IMR-90 (cell line): Measurements from ENCODE around the gene DLL1. TPM values are rescaled to one million over a fixed set of nuclear protein-coding genes. Genes with fewer than 3 reads are reported as not detected.

Experiments used
- ATAC-seq: fragments of 200-7000 bp; cut with Tn5 transposase; 2 replicates; pipeline ENCODE4 v1.9.1; 2020; ENCODE audit warnings: low read depth, mild to moderate bottlenecking, moderate library complexity
- BruUV-seq: library from RNA; stranded (reverse); fragments of 400-500 nt; replicated peaks from 2 replicates; lab custom pipeline; 2021; lab: Mats Ljungman, UMichigan
- CTCF ChIA-PET: fragments of 300-600 bp; formaldehyde crosslinking; extraction: SDS; loops from one replicate; lab custom pipeline; 2021; ENCODE audit warnings: antibody characterized with exemption; lab: Yijun Ruan, JAX
- POLR2A ChIA-PET: fragments of 300-600 bp; sonication (Branson Sonifier 250); formaldehyde crosslinking; loops from one replicate; lab custom pipeline; 2022; ENCODE audit warnings: antibody characterized with exemption; ENCODE audit not compliant: unreplicated experiment; lab: Charles Lee
- DNase-seq: peaks from one replicate; pipeline ENCODE4 v3.0.0; 2013
- H2AFZ ChIP-seq: replicated peaks from 2 replicates; pipeline ENCODE3; 2013; ENCODE audit warnings: low read length, mild to moderate bottlenecking; ENCODE audit not compliant: poor library complexity
- H2AK5ac ChIP-seq: 2 replicates; pipeline ENCODE4 v1.6.1; 2013; ENCODE audit warnings: low read depth, low read length, inconsistent platforms
- H2AK9ac ChIP-seq: replicated peaks from 2 replicates; pipeline ENCODE3; 2013; ENCODE audit warnings: mild to moderate bottlenecking, low read depth, low read length, moderate library complexity; ENCODE audit not compliant: poor library complexity
- H2BK120ac ChIP-seq: 2 replicates; pipeline ENCODE4 v1.6.1; 2013; ENCODE audit warnings: low read depth, low read length, inconsistent platforms
- H2BK15ac ChIP-seq: 3 replicates; pipeline ENCODE4 v1.6.1; 2013; ENCODE audit warnings: low read depth, low read length, inconsistent platforms
- H2BK20ac ChIP-seq: 2 replicates; pipeline ENCODE4 v1.6.1; 2013; ENCODE audit warnings: low read depth, mild to moderate bottlenecking, inconsistent platforms, low read length, moderate library complexity
- H2BK5ac ChIP-seq: 2 replicates; pipeline ENCODE4 v1.6.1; 2013; ENCODE audit warnings: mild to moderate bottlenecking, low read depth, low read length, inconsistent platforms; ENCODE audit not compliant: poor library complexity, severe bottlenecking
- H3K14ac ChIP-seq: replicated peaks from 2 replicates; pipeline ENCODE4 v1.6.1; 2013; ENCODE audit warnings: low read depth, low read length, inconsistent platforms
- H3K18ac ChIP-seq: 2 replicates; pipeline ENCODE4 v1.6.1; 2013; ENCODE audit warnings: low read depth, low read length, control low read depth
- H3K23ac ChIP-seq: 2 replicates; pipeline ENCODE4 v1.6.1; 2013; ENCODE audit warnings: low read depth, low read length, inconsistent platforms
- H3K27ac ChIP-seq: 2 replicates; pipeline ENCODE4 v1.5.1; 2013; ENCODE audit warnings: mild to moderate bottlenecking, control low read depth, low read length; ENCODE audit not compliant: insufficient read depth
- H3K27me3 ChIP-seq: 2 replicates; pipeline ENCODE4 v1.6.1; 2013; ENCODE audit warnings: low read length; ENCODE audit not compliant: control insufficient read depth, insufficient read depth
- H3K36me3 ChIP-seq: 2 replicates; pipeline ENCODE4 v1.6.1; 2013; ENCODE audit warnings: low read length, mixed read lengths; ENCODE audit not compliant: control insufficient read depth, insufficient read depth
- H3K4ac ChIP-seq: 2 replicates; pipeline ENCODE4 v1.6.1; 2013; ENCODE audit warnings: low read depth, low read length, inconsistent platforms
- H3K4me1 ChIP-seq: 2 replicates; pipeline ENCODE4 v1.6.1; 2013; ENCODE audit warnings: low read length, mixed read lengths; ENCODE audit not compliant: control insufficient read depth, insufficient read depth
- H3K4me2 ChIP-seq: 2 replicates; pipeline ENCODE4 v1.6.1; 2013; ENCODE audit warnings: low read depth, mild to moderate bottlenecking, control low read depth, low read length, moderate library complexity
- H3K4me3 ChIP-seq: 2 replicates; pipeline ENCODE4 v1.5.1; 2013; ENCODE audit warnings: low read depth, mild to moderate bottlenecking, control low read depth, low read length, moderate library complexity; ENCODE audit not compliant: insufficient read depth
- H3K56ac ChIP-seq: 2 replicates; pipeline ENCODE4 v1.6.1; 2013; ENCODE audit warnings: low read length, inconsistent platforms; ENCODE audit not compliant: insufficient read depth; ENCODE audit errors: extremely low read depth
- H3K79me1 ChIP-seq, 2 experiments: 2 replicates each; pipeline ENCODE4 v1.6.1; 2013; ENCODE audit warnings: low read length in 2 of 2, inconsistent platforms in 1 of 2, low read depth in 1 of 2
- H3K9ac ChIP-seq: 2 replicates; pipeline ENCODE4 v1.6.1; 2013; ENCODE audit warnings: low read depth, low read length, control low read depth
- H3K9me1 ChIP-seq: 2 replicates; pipeline ENCODE4 v1.6.1; 2013; ENCODE audit warnings: low read length, inconsistent platforms; ENCODE audit not compliant: insufficient read depth
- H3K9me3 ChIP-seq: 2 replicates; pipeline ENCODE4 v1.6.1; 2013; ENCODE audit warnings: low read length; ENCODE audit not compliant: control insufficient read depth, insufficient read depth
- H4K20me1 ChIP-seq: 2 replicates; pipeline ENCODE4 v1.6.1; 2013; ENCODE audit warnings: low read length, inconsistent platforms; ENCODE audit not compliant: insufficient read depth
- H4K5ac ChIP-seq: 2 replicates; pipeline ENCODE4 v1.6.1; 2013; ENCODE audit warnings: mild to moderate bottlenecking, low read depth, low read length, control low read depth
- H4K8ac ChIP-seq, 2 experiments: 2 replicates each; pipeline ENCODE4 v1.6.1; 2013; ENCODE audit warnings: low read depth in 2 of 2, low read length in 2 of 2, control low read depth in 1 of 2, inconsistent platforms in 1 of 2
- H4K91ac ChIP-seq: 2 replicates; pipeline ENCODE4 v1.6.1; 2013; ENCODE audit warnings: low read depth, low read length, inconsistent platforms; ENCODE audit not compliant: insufficient read depth
- BHLHE40 ChIP-seq: fragments of 150-350 bp; IDR thresholded peaks from 2 replicates; pipeline ENCODE4 v1.6.1; 2016; ENCODE audit warnings: mild to moderate bottlenecking, low read depth, low read length
- CEBPB ChIP-seq: IDR thresholded peaks from 2 replicates; pipeline ENCODE4 v1.6.1; 2012; ENCODE audit warnings: low read depth, low read length, improper control_type of control experiment
- CHD1 ChIP-seq: IDR thresholded peaks from 2 replicates; pipeline ENCODE4 v1.6.1; 2012; ENCODE audit warnings: low read depth, low read length, improper control_type of control experiment
- CTCF ChIP-seq: conservative IDR thresholded peaks from 2 replicates; pipeline ENCODE4 v1.5.1; 2012; ENCODE audit warnings: mild to moderate bottlenecking, low read depth, low read length, improper control_type of control experiment
- ELK1 ChIP-seq: fragments of 150-350 bp; IDR thresholded peaks from 2 replicates; pipeline ENCODE4 v1.6.1; 2016; ENCODE audit warnings: low read depth, mild to moderate bottlenecking, low read length, moderate library complexity, borderline replicate concordance
- MAFK ChIP-seq: IDR thresholded peaks from 2 replicates; pipeline ENCODE4 v1.6.1; 2012; ENCODE audit warnings: low read depth, low read length, improper control_type of control experiment
- MAZ ChIP-seq: IDR thresholded peaks from 2 replicates; pipeline ENCODE4 v1.6.1; 2012; ENCODE audit warnings: low read depth, mild to moderate bottlenecking, low read length, improper control_type of control experiment, moderate library complexity, borderline replicate concordance
- MXI1 ChIP-seq: IDR thresholded peaks from 2 replicates; pipeline ENCODE4 v1.6.1; 2012; ENCODE audit warnings: low read depth, mild to moderate bottlenecking, low read length, moderate library complexity, borderline replicate concordance
- POLR2A ChIP-seq: IDR thresholded peaks from 2 replicates; pipeline ENCODE4 v1.6.1; 2012; ENCODE audit warnings: mild to moderate bottlenecking, low read depth, low read length
- RAD21 ChIP-seq: IDR thresholded peaks from 2 replicates; pipeline ENCODE4 v1.6.1; 2012; ENCODE audit warnings: low read length, improper control_type of control experiment
- RCOR1 ChIP-seq: IDR thresholded peaks from 2 replicates; pipeline ENCODE4 v1.6.1; 2012; ENCODE audit warnings: mild to moderate bottlenecking, low read length, improper control_type of control experiment; ENCODE audit not compliant: insufficient replicate concordance
- RFX5 ChIP-seq: IDR thresholded peaks from 2 replicates; pipeline ENCODE4 v1.8.0; 2012; ENCODE audit warnings: low read depth, mild to moderate bottlenecking, low read length, moderate library complexity
- SMC3 ChIP-seq: fragments of 150-350 bp; IDR thresholded peaks from 2 replicates; pipeline ENCODE4 v1.6.1; 2016; ENCODE audit warnings: low read depth, mild to moderate bottlenecking, antibody characterized with exemption, low read length, moderate library complexity
- USF2 ChIP-seq: fragments of 150-350 bp; IDR thresholded peaks from 2 replicates; pipeline ENCODE4 v1.6.1; 2017; ENCODE audit warnings: mild to moderate bottlenecking, antibody characterized with exemption, low read length, low read depth
- WGBS, 2 experiments: methylation state at CpG; one replicate each; pipeline versions ENCODE4 v1.1.5 to v1.1.7; 2013; ENCODE audit warnings: missing lambda C conversion rate in 2 of 2; ENCODE audit not compliant: insufficient read length in 1 of 2; ENCODE audit errors: extremely low coverage in 2 of 2; 5-methylcytosine and 5-hydroxymethylcytosine counted together
- dilution Hi-C: fragments of 300-500 bp; cut with HindIII; formaldehyde crosslinking; loops from one replicate; pipeline ENCODE4 v1.14.3; 2018; ENCODE audit warnings: low sequenced_read_pairs; ENCODE audit not compliant: unreplicated experiment
- in situ Hi-C: fragments of 300-500 bp; cut with MboI; formaldehyde crosslinking; loops from 3 replicates; pipeline ENCODE4 v1.14.3; 2019; ENCODE audit warnings: low sequenced_read_pairs, inconsistent platforms, mixed read lengths
- intact Hi-C: fragments of 100-400 bp; cut with micrococcal nuclease; formaldehyde crosslinking; loops from 2 replicates; pipeline ENCODE4 v1.10.0; 2022
- polyA plus RNA-seq, 3 experiments: library from polyadenylated mRNA; depleted of rRNA; stranded (reverse); fragments of >200 nt; gene quantifications; 2 replicates each; pipeline ENCODE4 v1.2.3, GENCODE V29; 2012; ENCODE audit warnings: low replicate concordance in 1 of 3
- total RNA-seq: library from RNA; depleted of rRNA; stranded (reverse); fragments of >200 nt; gene quantifications from 2 replicates; pipeline ENCODE4 v1.2.3, GENCODE V29; 2012

Gene DLL1
- total and polyA plus RNA-seq, 2 of the 4 experiments (the other 2 are of a cell fraction): under 0.01 to 0.31 TPM

- Histone ChIP-seq H3K4ac (no peak overlapping the region), H3K23ac (no peak overlapping the region)
- intact Hi-C loops: no loop called here
These were observed 41.8 kb downstream of the DLL1 start for GRCh38 chr6:170248861-170249600.

More at GRCh38 chr6:170248861-170249600, 41.8 kb downstream of the DLL1 start:
- in situ Hi-C loops (no loop called here), dilution Hi-C loops (no loop called here)
- Histone ChIP-seq H4K8ac (no peak overlapping the region), H3K79me1 (no peaks in the 10 kb centered on the region), H3K9ac (no peak overlapping the region), H3K27ac (no peak overlapping the region), H3K9me1 (no peaks in the 10 kb centered on the region), H3K27me3 (peaks cover 14% of the 10 kb centered on the region; the same call in 1 of the 2 replicates), H3K14ac (no peak overlapping the region), H2BK5ac (no peak overlapping the region), H2AFZ (no peak overlapping the region), H4K91ac (no peak overlapping the region), H3K36me3 (no peaks in the 10 kb centered on the region), H4K20me1 (no peaks in the 10 kb centered on the region), H3K18ac (no peak overlapping the region), H2BK20ac (no peak overlapping the region), H3K4me3 (no peak overlapping the region), H2AK9ac (no peak overlapping the region), H3K56ac (no peak overlapping the region), H4K5ac (no peak overlapping the region), H2BK120ac (no peak overlapping the region), H3K9me3 (no peaks in the 10 kb centered on the region), H3K4me2 (no peak overlapping the region), H3K4me1 (no peaks in the 10 kb centered on the region; the same call in 1 of the 2 replicates), H2AK5ac (no peak overlapping the region), H2BK15ac (no peak overlapping the region)
- DNase-seq (no peak), ATAC-seq (no peak)
- no CpG with 5 or more reads among the region's 27 CpGs for WGBS, 2 experiments
- CTCF ChIA-PET: no interaction called here
- no TSS peak for BruUV-seq
- POLR2A ChIA-PET: no interaction called here
- no peak for TF ChIP-seq POLR2A
- TF ChIP-seq RCOR1: no peak
- TF ChIP-seq CHD1: no peak
- no peak for TF ChIP-seq SMC3
- TF ChIP-seq ELK1: no peak
- TF ChIP-seq CEBPB: no peak
- no peak for TF ChIP-seq BHLHE40
- TF ChIP-seq MAZ: no peak
- no peak for TF ChIP-seq USF2
- TF ChIP-seq RFX5: no peak
- TF ChIP-seq MXI1: no peak
- no peak for TF ChIP-seq CTCF
- TF ChIP-seq RAD21: no peak
- TF ChIP-seq MAFK: no peak
